ENCODE data around the gene MAP3K4.

- TF ChIP-seq CTCF (IDR thresholded peaks at IDR 0.05) (no peak), POLR2A (IDR thresholded peaks at IDR 0.05) (no peak)
Observed at GRCh38 chr6:161038229-161039031, 46.9 kb downstream of the MAP3K4 start.
